ENCODE data around the gene SPDYE3. TPM values are rescaled to one million over a fixed set of nuclear protein-coding genes. Genes with fewer than 3 reads are reported as not detected.

SPDYE3 gene
- total RNA-seq, 6 experiments from 2014 or later = not detected

DNA sequence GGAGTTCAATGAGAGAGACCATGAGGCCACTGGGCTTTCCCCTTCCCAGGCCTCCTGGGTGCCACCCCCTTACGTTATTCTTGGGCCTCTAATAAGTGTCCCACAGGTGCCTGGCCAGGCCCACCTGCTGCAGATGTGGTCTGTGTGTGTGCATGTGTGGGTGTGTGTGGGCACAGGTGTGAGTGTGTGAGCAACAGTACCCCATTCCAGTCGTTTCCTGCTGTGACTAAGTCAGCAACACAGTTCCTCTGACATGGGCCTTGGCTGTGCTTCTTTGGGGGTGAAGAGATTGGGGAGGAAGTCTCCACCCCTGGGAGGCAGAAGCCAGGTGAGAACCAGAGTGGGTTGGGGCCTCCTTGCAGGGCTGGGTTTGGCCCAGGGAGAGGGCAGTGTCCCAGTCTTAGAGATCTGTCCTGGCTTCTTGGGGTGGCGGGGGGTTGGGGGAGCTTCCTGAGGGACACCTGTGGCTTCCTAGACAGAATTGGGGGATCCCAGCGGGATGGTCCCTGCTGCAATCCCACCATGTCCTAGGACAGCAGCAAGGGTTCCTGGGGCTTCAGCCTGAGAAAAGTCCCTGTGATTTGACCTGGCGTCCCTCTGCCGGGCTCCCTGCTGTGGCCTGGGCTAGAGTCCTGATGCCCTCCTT, 46.3 kb downstream of the SPDYE3 start:
- Histone ChIP-seq H3K4me3 (no peak overlapping the region), H3K4me1 (no peaks in the 10 kb centered on the region), H3K36me3 (peaks cover 0 to 85% (median 26%) of the 10 kb centered on the region in 4 donors), H3K27me3 (no peaks in the 10 kb centered on the region), H3K9me3 (no peaks in the 10 kb centered on the region), H3K27ac (no peak overlapping the region)
- no peak for DNase-seq
- TF ChIP-seq POLR2A (IDR thresholded peaks at IDR 0.05) (no peak), CTCF (IDR thresholded peaks at IDR 0.05) (no peak)
- WGBS (ENCODE audit: insufficient coverage, low coverage, low lambda C conversion rate, missing lambda C conversion rate) = no CpG with 5 or more reads among the region's 6 CpGs
- no peak for ATAC-seq
- intact Hi-C loops (cut with DNase I) = no loop called here

- WGBS (ENCODE audit: insufficient coverage, low coverage, low lambda C conversion rate, missing lambda C conversion rate) = 82% methylated on average over 2 of the region's 8 CpGs
- H3K27me3 ChIP-seq = no peaks in the 10 kb centered on the region
- intact Hi-C loops (cut with DNase I) = no loop called here
- H3K4me1 ChIP-seq = no peaks in the 10 kb centered on the region
- H3K9me3 ChIP-seq = no peaks in the 10 kb centered on the region
- no peak for TF ChIP-seq POLR2A (IDR thresholded peaks at IDR 0.05)
- no peak for TF ChIP-seq CTCF (IDR thresholded peaks at IDR 0.05)
- H3K36me3 ChIP-seq = peaks cover 0 to 88% (median 24%) of the 10 kb centered on the region in 4 donors
- H3K4me3 ChIP-seq = no peak overlapping the region
- DNase-seq (no peak), ATAC-seq (no peak)
- H3K27ac ChIP-seq = no peak overlapping the region
Observed at GRCh38 chr7:100356416-100357068, 49.0 kb downstream of the SPDYE3 start.

GRCh38 chr7:100357131-100357561, 49.6 kb downstream of the SPDYE3 start:
- no peaks in the 10 kb centered on the region for H3K9me3 ChIP-seq
- WGBS (ENCODE audit: insufficient coverage, low coverage, low lambda C conversion rate, missing lambda C conversion rate) = no CpG with 5 or more reads among the region's 6 CpGs
- DNase-seq (peak in 1 of 3 donors; percentile 18), ATAC-seq (no peak)
- TF ChIP-seq CTCF (IDR thresholded peaks at IDR 0.05) = no peak
- TF ChIP-seq POLR2A (IDR thresholded peaks at IDR 0.05) = no peak
- no peaks in the 10 kb centered on the region for H3K27me3 ChIP-seq
- intact Hi-C loops (cut with DNase I) = no loop called here
- H3K4me1 ChIP-seq = no peaks in the 10 kb centered on the region
- no peak overlapping the region for H3K4me3 ChIP-seq
- no peak overlapping the region for H3K27ac ChIP-seq
- peaks cover 0 to 94% (median 27%) of the 10 kb centered on the region in 4 donors for H3K36me3 ChIP-seq

DNA sequence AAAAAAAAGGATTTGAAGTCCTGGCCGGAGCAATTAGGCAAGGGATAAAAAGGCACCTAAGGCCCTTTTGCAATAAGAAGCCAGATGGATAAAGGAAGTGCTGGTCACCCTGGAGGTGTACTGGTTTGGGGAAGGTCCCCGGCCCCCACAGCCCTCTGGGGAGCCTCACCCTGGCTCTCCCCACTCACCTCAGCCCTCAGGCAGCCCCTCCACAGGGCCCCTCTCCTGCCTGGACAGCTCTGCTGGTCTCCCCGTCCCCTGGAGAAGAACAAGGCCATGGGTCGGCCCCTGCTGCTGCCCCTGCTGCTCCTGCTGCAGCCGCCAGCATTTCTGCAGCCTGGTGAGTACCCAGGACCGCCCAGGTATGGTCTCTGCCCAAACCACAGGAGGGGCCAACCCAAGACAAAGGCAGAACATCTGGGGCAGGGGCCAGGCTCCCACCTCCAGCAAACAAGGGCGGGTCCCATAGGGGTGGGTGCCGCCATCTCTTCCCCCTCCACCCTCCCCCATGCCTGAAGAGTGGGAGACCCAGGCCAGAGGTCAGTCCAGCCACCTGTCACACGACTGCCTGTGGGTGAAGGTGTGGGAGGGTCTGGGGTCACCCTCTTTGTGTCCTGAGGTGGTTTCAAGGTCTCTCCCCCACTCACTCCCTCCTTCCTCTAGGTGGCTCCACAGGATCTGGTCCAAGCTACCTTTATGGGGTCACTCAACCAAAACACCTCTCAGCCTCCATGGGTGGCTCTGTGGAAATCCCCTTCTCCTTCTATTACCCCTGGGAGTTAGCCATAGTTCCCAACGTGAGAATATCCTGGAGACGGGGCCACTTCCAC, 50.7 kb downstream of the SPDYE3 start, which contains the start of gene PILRB:
Gene PILRB (plus strand): TSS at position 91 of the 830 bp plus-strand sequence. CDS start 186 bp downstream, at position 277.
- peaks cover 0 to 88% (median 28%) of the 10 kb centered on the region in 4 donors for H3K36me3 ChIP-seq
- no peak for DNase-seq

More for the DNA sequence above, 50.7 kb downstream of the SPDYE3 start, which contains the start of gene PILRB:
- intact Hi-C loops (cut with DNase I) = no loop called here
- Histone ChIP-seq H3K9me3 (no peaks in the 10 kb centered on the region), H3K4me1 (no peaks in the 10 kb centered on the region), H3K27me3 (no peaks in the 10 kb centered on the region), H3K27ac (no peak within 1 kb of the TSS), H3K4me3 (no peak within 1 kb of the TSS)
- 100% methylated on average over 1 of the region's 11 CpGs for WGBS (ENCODE audit: insufficient coverage, low coverage, low lambda C conversion rate, missing lambda C conversion rate)
- peak in 2 of 4 donors; percentile 17 for ATAC-seq
- TF ChIP-seq CTCF (IDR thresholded peaks at IDR 0.05) (no peak), POLR2A (IDR thresholded peaks at IDR 0.05) (no peak)

Data from right lobe of liver (tissue), 6 donors.